ENCODE results near the gene HSD17B7.

Gene HSD17B7

DNA sequence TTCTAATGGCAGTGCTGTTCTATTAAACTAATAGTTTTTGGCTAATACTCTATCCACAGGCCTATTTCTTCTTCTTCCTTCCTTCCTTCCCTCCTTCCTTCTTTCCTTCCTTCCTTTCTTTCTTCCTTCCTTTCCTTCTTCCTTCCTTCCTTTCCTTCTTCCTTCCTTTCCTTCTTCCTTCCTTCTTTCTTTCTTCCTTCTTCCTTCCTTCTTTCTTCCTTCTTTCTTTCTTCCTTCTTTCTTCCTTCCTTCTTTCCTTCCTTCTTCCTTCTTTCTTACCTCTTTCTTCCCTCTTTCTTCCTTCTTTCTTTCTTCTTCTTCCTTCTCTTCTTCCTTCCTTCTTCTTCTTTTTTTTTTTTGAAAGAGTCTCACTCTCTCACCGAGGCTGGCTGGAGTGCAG, 38.8 kb downstream of the HSD17B7 start:
- H3K4me3 Mint-ChIP-seq = no peak overlapping the region
- H3K27ac Mint-ChIP-seq = no peak overlapping the region
- intact Hi-C loops (cut with micrococcal nuclease) = no loop called here
- peaks cover 10% of the 10 kb centered on the region for H3K9me3 Mint-ChIP-seq
- no peaks in the 10 kb centered on the region for H3K4me1 Mint-ChIP-seq (ENCODE audit: low read depth)
- no peaks in the 10 kb centered on the region for H3K36me3 Mint-ChIP-seq (ENCODE audit: low read depth)
- H3K27me3 Mint-ChIP-seq = peaks cover 9% of the 10 kb centered on the region

DNA sequence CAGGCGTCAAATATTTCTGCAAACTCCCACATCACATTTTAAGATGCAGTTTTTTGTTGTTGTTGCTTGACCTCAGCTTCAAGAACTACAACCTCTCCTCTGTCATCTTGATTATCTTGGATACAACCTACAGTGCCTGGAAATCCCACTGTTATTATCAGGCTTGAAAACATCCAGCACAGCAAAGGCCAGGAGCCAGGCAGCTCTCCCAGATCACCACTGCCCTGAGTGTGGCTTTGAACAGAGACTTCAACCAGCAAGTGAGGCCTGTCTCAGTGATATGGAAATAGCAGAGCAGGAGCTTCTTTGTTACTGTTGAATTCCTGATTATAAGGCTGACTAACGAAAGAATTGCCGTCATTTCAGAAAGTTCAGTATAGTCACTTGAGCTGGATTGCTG, 42.0 kb downstream of the HSD17B7 start:
- no peak overlapping the region for H3K27ac Mint-ChIP-seq
- intact Hi-C loops (cut with micrococcal nuclease) = no loop called here
- H3K36me3 Mint-ChIP-seq (ENCODE audit: low read depth) = no peaks in the 10 kb centered on the region
- H3K27me3 Mint-ChIP-seq = no peaks in the 10 kb centered on the region
- no peak overlapping the region for H3K4me3 Mint-ChIP-seq
- no peaks in the 10 kb centered on the region for H3K4me1 Mint-ChIP-seq (ENCODE audit: low read depth)
- peaks cover 10% of the 10 kb centered on the region for H3K9me3 Mint-ChIP-seq

DNA sequence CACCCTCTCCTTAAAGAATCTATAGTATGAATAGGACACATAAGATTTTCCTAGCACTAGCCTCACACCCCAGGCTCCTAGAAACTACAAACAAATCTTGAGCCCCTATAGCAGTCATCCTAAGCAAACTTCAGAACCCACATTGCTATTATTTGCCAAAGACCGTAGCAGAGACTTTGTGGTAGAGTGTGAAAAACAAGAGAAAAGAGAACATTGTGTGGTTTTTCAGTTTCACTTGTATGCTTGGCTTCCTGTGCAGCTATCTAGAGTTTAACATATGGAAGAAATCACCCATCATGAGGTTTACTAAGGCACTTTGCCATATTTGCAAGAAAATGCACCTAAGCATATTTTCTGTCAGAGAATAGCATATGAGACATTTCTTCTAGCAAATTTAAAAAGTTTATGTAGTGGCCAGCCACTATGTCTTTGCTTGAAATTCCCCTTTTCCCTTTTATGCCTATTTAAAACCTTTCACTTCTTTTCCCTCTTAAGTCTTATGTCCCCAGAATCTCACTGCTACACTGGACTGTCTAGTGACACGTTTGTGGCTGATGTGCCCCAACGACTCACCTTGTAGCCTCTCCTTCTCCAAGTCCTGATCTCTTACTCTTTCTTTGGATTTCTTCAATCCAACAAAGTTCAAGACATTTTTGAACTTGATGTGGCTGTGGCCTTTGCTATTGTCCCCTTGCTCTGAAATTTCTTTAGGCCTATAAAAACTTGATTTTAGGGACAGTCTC, 44.8 kb downstream of the HSD17B7 start:
- H3K27ac Mint-ChIP-seq = no peak overlapping the region
- H3K27me3 Mint-ChIP-seq = peaks cover 2% of the 10 kb centered on the region
- no peaks in the 10 kb centered on the region for H3K36me3 Mint-ChIP-seq (ENCODE audit: low read depth)

DNA sequence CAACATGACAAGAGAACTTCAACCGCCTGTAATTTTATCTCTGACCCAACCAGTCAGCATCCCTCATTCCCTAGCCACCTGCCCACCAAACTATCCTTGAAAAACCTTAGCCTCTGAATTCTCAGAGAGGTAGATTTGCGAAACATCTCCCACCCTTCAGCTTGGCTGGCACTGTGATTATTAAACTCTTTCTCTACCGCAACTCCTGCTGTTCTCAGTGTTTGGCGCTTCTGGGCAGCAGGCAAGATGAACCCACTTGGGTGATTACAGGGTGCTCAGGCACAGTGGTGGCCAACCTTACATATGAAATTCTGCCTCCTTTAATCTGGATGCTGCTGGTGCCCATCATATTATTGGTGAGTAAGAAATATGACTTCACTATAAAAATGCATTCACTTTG, 48.4 kb downstream of the HSD17B7 start:
- Mint-ChIP-seq H3K9me3 (peaks cover 21% of the 10 kb centered on the region), H3K27ac (no peak overlapping the region), H3K36me3 (ENCODE audit: low read depth) (no peaks in the 10 kb centered on the region), H3K27me3 (peaks cover 2% of the 10 kb centered on the region), H3K4me1 (ENCODE audit: low read depth) (no peaks in the 10 kb centered on the region), H3K4me3 (no peak overlapping the region)
- intact Hi-C loops (cut with micrococcal nuclease) = no loop called here

More for the DNA sequence above, 44.8 kb downstream of the HSD17B7 start:
- H3K4me3 Mint-ChIP-seq = no peak overlapping the region
- peaks cover 20% of the 10 kb centered on the region for H3K9me3 Mint-ChIP-seq
- H3K4me1 Mint-ChIP-seq (ENCODE audit: low read depth) = no peaks in the 10 kb centered on the region
- intact Hi-C loops (cut with micrococcal nuclease) = no loop called here

DNA sequence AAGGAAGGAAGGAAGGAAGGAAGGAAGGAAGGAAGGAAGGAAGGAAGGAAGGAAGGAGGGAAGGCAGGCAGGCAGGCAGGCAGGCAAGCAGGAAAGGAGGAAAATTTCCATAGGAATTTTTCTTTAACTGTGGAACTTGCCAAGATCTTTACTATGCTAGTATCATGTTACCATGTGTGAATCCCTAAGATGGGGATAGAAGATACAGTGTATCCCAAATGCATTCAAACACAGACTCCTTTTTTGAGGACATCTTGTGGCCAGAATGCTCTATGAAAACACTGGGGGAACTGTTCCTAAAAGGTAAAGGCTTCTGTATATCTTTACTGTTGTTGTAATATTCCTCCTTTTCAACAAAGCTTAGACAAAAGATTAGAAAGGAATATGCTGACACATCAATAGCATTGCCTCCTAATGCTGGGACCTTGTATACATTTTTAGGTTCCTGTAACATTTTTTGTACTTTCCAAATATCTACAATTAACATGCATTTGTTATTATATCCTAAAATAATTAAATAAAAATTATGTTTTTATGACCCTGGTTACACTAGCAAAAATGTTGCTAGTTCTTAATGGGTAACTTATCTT, 49.8 kb downstream of the HSD17B7 start:
- H3K9me3 Mint-ChIP-seq = peaks cover 21% of the 10 kb centered on the region
- peaks cover 2% of the 10 kb centered on the region for H3K27me3 Mint-ChIP-seq
- H3K4me3 Mint-ChIP-seq = no peak overlapping the region
- intact Hi-C loops (cut with micrococcal nuclease) = no loop called here
- no peaks in the 10 kb centered on the region for H3K4me1 Mint-ChIP-seq (ENCODE audit: low read depth)
- no peaks in the 10 kb centered on the region for H3K36me3 Mint-ChIP-seq (ENCODE audit: low read depth)
- no peak overlapping the region for H3K27ac Mint-ChIP-seq

DNA sequence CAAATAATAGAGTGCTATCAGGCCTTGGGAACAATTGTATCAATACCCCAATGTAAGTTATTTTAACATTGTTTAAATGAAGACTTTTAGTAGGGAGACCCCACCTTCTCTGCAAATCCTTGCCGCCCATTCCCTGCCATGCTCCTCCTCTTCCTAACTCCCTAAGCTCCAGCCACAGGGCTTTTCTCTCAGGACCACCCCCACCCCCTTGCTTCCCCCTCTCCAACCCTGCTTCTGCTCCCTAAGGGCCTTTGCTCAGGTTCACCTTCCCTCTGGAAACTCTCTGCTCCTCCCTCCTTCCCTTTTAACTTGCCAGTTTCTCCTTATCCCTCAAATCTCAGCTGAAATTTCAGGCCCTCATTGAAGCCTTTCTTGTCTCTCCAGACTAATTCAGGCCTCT, 53.7 kb downstream of the HSD17B7 start:
- Mint-ChIP-seq H3K9me3 (peaks cover 12% of the 10 kb centered on the region), H3K36me3 (ENCODE audit: low read depth) (no peaks in the 10 kb centered on the region), H3K4me1 (ENCODE audit: low read depth) (no peaks in the 10 kb centered on the region), H3K27ac (no peak overlapping the region), H3K4me3 (no peak overlapping the region), H3K27me3 (peaks cover 2% of the 10 kb centered on the region)
- intact Hi-C loops (cut with micrococcal nuclease) = no loop called here

DNA sequence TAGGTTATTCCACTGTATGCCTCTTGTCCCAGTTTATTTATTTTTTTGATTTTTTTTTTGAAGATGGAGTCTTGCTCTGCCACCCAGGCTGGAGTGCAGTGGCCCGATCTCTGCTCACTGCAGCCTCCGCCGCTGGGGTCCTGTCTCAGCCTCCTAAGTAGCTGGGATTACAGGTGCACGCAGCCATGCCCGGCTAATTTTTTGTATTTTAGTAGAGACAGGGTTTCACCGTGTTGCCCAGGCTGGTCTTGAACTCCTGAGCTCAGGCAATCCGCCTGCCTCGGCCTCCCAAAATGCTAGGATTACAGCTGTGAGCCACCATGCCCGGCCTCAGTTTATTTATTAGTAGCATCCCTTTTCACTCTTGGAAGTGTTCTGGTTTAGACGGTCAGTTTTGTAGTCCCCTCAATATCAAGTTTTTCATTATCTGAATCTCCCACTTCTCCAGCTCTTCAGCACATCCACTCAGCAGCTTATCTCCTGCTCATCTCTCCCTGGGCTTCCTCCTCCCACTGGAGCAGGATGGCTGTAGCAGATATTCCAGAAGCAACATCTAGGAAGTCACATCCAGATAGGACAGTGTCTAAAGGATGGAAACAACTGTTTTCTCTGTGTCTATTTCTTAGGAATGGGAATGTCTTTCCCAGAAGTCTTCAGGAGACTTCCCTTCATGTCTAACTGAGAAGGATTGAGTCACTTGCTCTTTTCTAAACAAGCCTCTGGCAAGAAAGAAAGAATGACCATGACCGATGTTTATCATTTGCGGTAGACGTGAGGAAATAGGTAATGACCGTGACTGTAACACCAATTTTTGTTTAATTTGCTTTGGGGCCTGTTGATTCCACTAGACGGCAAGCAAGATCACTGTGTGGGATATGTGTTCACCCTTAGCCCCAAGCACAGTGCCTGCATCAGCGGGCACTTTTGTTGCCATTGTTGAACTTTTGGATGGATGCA, 56.0 kb downstream of the HSD17B7 start:
- Mint-ChIP-seq H3K36me3 (ENCODE audit: low read depth) (no peaks in the 10 kb centered on the region), H3K9me3 (no peaks in the 10 kb centered on the region), H3K27ac (no peak overlapping the region), H3K4me1 (ENCODE audit: low read depth) (no peaks in the 10 kb centered on the region), H3K4me3 (no peak overlapping the region), H3K27me3 (no peaks in the 10 kb centered on the region)
- intact Hi-C loops (cut with micrococcal nuclease) = no loop called here

DNA sequence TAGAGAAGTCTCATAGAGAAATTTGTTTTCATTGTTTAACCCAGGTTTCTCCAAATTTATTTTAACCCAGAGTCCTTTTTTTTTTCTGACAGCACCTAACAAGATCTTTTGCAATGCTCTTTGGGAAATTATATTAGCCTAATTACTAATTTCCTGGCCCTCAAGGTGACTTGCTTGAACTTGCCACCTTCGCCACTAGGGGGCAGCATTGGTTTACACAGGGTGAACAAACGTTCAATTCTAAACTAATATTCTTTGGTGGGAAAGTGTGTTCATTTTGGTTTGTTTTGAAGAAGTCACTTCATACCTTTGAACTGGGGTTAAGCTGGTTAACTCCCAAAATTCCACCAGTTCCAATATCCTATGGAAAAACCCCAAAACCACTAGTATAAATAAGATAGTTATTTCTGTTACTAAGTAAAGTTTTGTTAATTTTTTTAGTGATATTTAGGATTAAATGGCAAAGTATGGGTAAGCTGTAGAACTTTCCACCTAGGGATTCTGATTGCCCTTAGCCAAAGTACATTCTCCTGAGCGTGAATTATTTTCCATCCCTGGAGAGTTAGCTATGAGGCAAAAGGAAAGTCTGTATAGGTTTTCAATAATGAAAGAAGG, 57.4 kb downstream of the HSD17B7 start:
- intact Hi-C loops (cut with micrococcal nuclease) = no loop called here
- no peaks in the 10 kb centered on the region for H3K36me3 Mint-ChIP-seq (ENCODE audit: low read depth)
- H3K27me3 Mint-ChIP-seq = no peaks in the 10 kb centered on the region
- H3K27ac Mint-ChIP-seq = no peak overlapping the region
- no peaks in the 10 kb centered on the region for H3K9me3 Mint-ChIP-seq
- no peak overlapping the region for H3K4me3 Mint-ChIP-seq
- no peaks in the 10 kb centered on the region for H3K4me1 Mint-ChIP-seq (ENCODE audit: low read depth)

DNA sequence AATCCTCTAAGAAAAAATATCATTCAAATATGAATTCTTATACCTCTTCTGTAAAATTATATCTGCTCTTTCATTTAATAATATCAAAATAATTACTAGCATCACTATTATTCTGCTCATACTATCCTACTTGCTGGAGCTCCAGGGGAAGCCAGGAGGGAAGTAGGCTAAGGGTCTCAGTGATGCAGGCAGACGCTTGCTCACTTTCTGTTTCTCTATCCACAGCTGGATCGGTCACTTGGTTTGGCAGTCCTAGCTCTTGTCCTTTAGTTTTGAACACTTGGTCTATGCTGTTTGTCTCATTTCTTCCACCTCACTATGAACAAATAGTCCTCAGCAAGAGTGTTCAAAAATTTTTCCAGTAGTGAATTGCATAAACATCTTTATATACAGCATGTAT, 59.2 kb downstream of the HSD17B7 start:
- Mint-ChIP-seq H3K27me3 (no peaks in the 10 kb centered on the region), H3K9me3 (no peaks in the 10 kb centered on the region), H3K36me3 (ENCODE audit: low read depth) (no peaks in the 10 kb centered on the region), H3K4me3 (no peak overlapping the region), H3K27ac (no peak overlapping the region), H3K4me1 (ENCODE audit: low read depth) (no peaks in the 10 kb centered on the region)
- intact Hi-C loops (cut with micrococcal nuclease) = no loop called here

DNA sequence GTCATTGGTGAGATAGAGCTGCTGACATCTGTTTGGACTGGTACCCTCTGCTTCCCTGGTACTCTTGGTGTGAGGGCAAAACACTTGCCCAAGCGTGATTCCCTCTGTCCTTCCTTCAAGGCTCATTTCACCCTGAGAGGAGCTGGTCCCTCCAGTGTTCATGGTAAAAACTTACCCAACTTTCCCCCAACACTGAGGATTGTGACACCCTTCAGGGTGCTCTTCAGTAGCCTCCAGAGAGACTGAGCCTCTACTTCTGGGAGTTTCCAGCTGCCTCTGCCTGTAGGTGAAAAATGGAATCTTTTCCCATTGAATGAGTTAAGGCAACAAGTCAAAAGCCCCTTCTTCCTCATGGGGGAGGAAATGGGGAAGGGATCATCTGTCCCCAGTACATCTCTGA, 60.8 kb downstream of the HSD17B7 start:
- Mint-ChIP-seq H3K36me3 (ENCODE audit: low read depth) (no peaks in the 10 kb centered on the region), H3K9me3 (no peaks in the 10 kb centered on the region), H3K27me3 (no peaks in the 10 kb centered on the region), H3K27ac (no peak overlapping the region), H3K4me3 (no peak overlapping the region), H3K4me1 (ENCODE audit: low read depth) (no peaks in the 10 kb centered on the region)
- intact Hi-C loops (cut with micrococcal nuclease) = no loop called here

DNA sequence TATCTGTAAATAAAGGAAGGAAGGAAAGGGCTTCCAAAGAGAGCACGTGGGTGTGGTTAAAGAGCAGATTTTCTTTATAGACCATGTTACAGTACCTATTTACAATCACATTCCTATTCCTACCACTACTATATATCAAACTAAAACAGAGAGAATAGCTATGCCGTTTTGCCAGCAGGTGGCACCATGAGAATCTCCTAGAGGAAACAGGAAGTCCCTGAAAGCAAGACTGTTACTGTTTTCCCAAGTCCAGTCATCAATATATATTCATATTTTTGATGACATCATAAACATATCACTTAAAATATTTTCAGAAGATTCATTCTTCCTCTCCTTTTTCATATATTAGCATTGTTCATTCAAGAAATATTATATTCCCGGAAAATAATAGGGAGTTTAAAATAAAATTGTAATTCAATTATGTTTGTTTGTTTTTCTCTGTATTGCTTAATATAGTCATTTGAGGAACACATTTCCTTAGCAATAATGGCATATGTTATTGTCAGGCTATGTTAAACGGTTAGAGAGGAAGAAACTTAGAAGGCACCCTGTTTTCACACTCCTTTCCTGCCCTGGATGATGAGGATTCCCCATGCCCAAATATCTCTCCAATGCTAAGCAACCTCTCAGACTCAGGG, 63.9 kb downstream of the HSD17B7 start:
- no peak overlapping the region for H3K4me3 Mint-ChIP-seq
- H3K27ac Mint-ChIP-seq = no peak overlapping the region
- H3K4me1 Mint-ChIP-seq (ENCODE audit: low read depth) = no peaks in the 10 kb centered on the region
- H3K36me3 Mint-ChIP-seq (ENCODE audit: low read depth) = no peaks in the 10 kb centered on the region
- peaks cover 4% of the 10 kb centered on the region for H3K27me3 Mint-ChIP-seq
- no peaks in the 10 kb centered on the region for H3K9me3 Mint-ChIP-seq
- intact Hi-C loops (cut with micrococcal nuclease) = loop anchor here (2.0 kb wide), 1 partner anchor 460 kb away; no protein-coding TSS in a partner anchor

DNA sequence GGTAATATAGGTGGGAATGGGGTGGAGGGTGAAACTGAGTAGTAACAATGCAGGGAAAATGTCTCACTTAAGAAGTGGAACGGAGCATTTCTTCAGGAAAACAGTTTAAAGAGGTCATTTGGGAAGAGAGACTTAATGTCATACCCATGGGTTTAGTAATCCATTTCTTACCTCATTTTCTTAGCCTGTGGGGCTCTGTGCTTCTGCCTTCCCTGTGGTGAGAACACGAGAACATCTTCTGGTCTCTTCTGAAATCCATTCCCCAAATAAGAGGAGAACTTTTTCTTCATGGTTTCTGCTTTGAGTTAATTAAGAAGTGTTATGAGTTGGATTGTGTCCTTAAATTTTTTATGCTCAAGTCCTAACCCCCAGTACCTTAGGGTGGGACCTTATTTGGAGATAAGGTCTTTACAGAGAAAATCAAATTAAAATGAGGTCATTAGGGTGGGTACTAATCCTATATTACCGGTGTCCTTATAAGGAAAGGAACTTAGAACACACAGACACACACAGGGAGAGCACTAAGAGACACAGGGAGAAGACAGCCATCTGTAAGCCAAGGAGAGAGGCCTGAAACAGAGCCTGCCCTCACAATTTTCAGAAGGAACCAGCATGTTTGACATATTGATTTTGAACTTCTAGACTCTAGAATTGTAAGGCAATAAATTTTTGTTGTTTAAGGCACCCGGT, 65.1 kb downstream of the HSD17B7 start:
- no peaks in the 10 kb centered on the region for H3K4me1 Mint-ChIP-seq (ENCODE audit: low read depth)
- intact Hi-C loops (cut with micrococcal nuclease) = loop anchor here (2.0 kb wide), 1 partner anchor 459 kb away; no protein-coding TSS in a partner anchor
- H3K9me3 Mint-ChIP-seq = no peaks in the 10 kb centered on the region
- H3K27ac Mint-ChIP-seq = no peak overlapping the region
- H3K4me3 Mint-ChIP-seq = no peak overlapping the region
- peaks cover 4% of the 10 kb centered on the region for H3K27me3 Mint-ChIP-seq
- no peaks in the 10 kb centered on the region for H3K36me3 Mint-ChIP-seq (ENCODE audit: low read depth)

DNA sequence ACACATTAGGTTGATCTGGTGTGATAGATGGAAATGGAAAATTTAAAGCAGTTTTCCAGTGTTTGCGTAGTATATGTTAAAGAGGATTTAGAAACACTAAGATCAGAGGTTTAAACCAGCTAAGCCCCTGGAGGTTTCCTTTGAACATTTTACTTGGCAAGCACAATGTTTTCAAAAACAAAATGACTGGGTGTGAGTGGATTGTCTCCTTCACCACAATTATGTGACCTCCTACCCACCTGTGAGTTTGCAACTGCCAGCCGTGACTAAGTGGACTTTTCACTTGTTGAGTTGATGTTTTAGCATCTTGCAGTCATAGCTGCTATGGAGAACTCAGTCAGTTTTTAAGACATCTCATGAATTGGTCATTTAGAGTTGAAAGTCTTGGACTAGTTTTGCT, 65.8 kb downstream of the HSD17B7 start:
- intact Hi-C loops (cut with micrococcal nuclease) = no loop called here
- Mint-ChIP-seq H3K4me3 (no peak overlapping the region), H3K27ac (no peak overlapping the region), H3K4me1 (ENCODE audit: low read depth) (no peaks in the 10 kb centered on the region), H3K27me3 (peaks cover 4% of the 10 kb centered on the region), H3K9me3 (no peaks in the 10 kb centered on the region), H3K36me3 (ENCODE audit: low read depth) (no peaks in the 10 kb centered on the region)
